GM18907 (cell line): ENCODE measurements around the gene DRD4.
A peak's percentile ranks its signal among the peaks of the same experiment; 100 is the strongest.

ENCODE experiments used
- ATAC-seq: cut with Tn5 transposase; IDR thresholded peaks from one replicate; pipeline ENCODE4 v1.9.1; 2021; ENCODE audit warnings: mild to moderate bottlenecking, moderate library complexity; ENCODE audit not compliant: unreplicated experiment

DRD4 gene

DNA sequence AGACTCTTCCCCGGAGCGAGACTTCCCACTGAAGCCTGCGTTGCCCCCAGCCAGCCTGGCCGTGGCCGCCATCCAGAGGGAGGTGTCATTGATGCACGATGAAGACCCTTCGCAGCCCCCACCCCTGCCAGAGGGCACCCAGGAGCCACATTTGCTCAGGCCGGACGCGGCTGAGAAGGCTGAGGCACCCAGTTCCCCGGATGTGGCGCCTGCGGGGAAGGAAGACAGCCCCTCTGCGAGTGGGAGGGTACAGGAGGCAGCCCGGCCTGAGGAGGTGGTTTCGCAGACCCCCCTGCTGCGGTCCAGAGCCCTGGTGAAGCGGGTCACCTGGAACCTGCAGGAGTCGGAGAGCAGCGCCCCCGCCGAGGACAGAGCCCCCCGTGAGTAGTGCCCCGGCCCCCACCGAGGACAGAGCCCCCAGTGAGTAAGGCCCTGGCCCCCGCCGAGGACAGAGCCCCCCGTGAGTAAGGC lies 27.7 kb upstream of the DRD4 start:
- no peak for ATAC-seq

- ATAC-seq = no peak
These were observed 26.8 kb upstream of the DRD4 start for GRCh38 chr11:610146-610801.

DNA sequence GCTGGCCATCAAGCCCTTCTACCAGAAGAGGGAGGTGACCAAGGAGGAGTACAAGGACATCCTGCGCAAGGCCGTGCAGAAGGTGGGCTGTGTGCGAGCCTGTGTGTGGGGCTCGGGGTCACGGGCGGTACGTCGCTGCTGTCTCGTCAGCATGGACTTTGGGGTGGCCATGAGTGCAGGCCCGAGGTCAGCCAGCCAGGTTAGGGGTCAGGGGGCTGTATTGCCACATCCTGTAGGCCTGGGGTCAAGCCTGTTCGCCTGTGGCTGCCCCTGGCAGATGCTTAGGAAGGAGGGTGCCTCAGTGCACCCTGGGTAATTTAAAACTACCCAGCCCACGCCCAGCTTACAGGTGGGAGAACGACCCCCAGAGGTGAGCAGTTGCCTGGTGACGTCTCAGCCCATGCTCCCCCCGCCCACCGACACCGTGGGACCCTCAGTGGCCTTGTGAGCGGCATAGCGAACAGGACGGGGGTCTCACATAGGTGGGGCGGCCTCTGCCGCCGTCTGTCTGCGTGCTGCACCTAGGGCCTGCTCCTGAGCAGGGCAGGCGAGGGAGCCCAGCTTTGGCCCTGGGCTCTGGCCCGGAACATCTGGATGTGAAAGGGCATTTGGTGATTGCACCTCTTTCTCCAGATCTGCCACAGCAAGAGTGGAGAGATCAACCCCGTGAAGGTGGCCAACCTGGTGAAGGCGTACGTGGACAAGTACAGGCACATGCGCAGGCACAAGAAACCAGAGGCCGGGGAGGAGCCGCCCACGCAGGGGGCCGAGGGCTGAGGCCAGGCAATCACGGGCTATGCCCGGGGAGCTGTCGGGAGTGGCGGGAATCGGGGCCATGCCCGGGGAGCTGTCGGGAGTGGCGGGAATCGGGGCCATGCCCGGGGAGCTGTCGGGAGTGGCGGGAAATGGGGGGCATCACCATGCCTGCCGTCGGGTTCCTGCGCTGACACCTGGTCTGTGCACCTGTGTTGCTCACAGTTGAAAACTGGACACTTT lies 25.8 kb upstream of the DRD4 start:
- ATAC-seq = no peak

GRCh38 chr11:612201-612960 lies 24.7 kb upstream of the DRD4 start:
- no peak for ATAC-seq

DNA sequence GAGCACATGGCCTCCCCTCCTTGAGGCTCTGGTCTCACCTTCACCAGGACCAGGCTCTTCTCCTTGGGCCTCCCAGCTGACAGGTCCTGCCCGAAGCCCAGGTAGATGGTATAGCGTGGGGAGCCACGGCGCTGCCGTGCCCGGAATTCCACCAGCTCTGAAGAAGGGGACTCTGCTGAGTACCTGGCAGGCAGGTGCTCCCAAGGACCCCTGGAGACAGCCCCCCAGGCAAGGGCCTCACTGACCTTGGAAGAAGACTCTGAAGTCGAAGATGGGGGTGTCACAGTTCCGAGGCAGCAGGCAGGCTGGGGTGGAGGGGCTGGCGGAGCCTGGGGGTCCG lies 24.1 kb upstream of the DRD4 start:
- ATAC-seq = no peak

DNA sequence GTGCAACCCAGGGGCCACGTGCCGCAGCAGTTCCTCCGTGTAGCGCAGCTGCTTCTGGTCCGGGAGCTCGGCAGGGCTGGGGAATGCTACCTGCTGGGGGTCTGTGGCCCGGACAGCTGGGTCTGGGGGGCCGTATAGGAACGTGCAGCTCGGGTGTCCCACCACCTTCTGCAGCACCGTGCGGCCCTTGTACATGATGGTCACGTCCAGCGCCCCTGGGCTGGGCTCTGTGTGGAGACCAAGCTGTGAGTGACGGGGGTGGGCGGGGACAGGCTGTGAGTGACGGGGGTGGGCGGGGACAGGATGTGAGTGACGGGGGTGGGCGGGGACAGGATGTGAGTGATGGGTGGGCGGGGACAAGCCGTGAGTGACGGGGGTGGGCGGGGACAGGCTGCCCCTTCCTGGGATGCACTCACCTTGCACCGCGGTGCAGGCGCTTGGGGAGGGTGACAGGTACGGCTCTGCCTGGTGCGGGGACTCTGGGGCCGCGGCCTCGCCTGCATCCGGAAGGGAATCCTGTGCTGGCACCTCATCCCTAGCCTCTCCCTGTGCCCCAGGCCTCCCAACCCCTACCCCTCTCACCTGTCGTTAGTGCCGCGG lies 23.6 kb upstream of the DRD4 start:
- no peak for ATAC-seq

DNA sequence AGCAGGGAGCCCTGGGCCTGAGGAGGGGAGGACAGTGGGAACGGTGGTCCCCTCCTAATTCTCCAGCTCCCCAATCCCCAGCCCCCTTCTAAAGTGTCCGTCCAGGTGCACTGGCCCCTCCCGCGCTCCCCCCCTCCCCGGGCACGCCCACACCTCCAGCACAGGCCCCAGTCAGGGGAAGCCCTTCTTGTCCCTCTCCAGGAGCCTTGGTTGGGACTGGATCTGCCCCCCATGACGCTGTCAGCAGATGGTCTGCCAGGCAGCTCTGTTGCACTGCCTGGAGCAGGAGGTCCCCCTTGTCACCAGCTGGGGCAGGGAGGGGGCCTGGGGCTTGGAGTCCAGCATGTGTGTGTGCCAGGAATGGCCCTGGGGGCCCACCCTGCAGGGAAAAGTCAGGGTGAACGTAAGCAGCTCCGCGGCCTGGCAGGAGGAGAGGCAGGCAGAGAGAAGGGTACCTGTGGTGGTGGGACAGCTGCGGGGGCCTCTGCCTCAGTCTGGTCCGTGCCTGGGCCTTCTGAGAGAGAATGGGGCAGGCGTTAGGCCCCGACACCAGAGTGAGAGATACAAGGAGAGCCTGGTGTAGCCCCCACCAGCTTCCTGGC lies 22.9 kb upstream of the DRD4 start:
- no peak for ATAC-seq

DNA sequence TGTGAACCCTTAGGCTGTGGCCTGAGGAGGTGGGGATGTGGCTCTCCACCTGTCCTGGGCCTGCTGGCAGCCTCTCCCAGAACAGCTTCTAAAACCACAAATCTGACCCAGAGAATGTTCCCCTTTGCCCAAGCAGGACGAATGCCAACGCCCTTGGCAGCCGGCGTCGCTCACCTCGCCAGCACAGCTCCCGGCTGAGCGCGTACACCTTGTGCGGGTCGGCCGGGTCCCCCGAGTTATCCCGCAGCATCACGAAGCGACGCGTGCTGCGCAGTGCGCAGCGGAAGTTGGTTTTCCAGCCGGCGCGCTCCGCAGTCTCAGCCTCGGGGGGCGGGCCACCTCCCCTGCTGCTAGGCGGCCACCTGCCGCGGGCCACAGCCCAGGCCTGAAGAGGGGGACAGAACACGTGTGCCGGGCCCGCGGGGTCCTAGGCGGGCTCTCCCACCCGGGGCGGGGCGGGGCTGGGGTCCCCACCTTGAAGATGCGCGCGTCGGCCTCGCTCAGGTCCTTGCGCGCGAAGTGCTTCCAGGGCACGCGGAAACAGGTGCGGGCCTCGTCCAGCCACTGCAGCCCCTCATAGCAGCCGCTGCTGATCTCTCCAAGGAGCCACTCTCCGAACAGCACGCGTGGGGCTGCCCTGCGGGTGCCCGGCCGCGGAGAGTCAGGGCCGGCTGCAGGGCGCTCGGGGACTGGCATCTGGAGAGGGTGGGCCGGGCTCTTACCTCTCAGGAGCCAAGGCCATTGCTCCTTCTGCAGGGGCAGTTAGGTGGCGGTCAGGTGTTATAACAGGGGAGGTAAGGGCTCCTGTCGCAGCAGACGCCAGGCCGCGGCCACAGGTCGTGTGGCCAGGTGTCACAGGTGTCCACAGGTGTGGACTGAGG lies 22.2 kb upstream of the DRD4 start:
- no peak for ATAC-seq

DNA sequence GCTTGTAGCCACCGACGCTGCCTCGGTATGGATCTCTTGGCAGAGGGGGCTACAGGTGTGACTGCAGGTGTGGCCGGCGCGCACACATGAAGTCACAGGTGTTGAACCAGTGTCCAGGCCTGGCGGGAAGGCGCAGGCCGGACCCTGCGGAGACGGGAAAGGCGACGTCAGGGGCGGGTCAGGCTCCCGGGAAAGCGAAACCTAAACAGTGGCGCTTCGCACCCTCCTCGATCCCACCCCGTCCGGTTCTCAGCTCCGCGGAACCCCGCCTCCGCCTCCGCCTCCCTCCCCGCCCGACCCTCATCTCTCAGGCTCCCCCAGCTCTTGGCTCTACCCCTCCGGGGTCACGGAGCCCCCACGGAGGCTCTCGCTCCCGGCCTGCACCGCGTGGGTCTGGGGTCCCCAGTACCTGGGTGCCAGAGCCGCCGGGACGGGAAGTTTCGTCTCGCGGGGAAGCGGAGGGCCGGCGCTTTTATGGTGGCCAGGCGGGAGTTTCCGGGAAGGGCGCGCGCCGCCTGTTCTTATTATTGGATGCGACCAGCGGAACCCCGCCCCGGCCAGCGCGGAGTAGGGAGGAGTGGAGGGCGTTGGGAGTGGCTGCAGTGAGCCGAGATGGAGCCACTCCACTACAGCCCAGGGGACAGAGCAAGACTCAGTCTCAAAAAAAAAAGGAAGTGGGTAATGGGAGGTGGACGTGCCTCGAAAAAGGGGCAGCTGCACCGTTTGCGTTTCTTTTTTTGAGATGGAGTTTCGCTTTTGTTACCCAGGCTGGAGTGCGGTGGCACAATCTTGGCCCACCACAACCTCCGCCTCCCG lies 21.4 kb upstream of the DRD4 start, which contains the start of gene IRF7:
Gene IRF7 (minus strand): TSS at position 447 of the 816 bp plus-strand sequence. CDS start 586 bp downstream, outside the sequence.
- peak; percentile 79 for ATAC-seq

DNA sequence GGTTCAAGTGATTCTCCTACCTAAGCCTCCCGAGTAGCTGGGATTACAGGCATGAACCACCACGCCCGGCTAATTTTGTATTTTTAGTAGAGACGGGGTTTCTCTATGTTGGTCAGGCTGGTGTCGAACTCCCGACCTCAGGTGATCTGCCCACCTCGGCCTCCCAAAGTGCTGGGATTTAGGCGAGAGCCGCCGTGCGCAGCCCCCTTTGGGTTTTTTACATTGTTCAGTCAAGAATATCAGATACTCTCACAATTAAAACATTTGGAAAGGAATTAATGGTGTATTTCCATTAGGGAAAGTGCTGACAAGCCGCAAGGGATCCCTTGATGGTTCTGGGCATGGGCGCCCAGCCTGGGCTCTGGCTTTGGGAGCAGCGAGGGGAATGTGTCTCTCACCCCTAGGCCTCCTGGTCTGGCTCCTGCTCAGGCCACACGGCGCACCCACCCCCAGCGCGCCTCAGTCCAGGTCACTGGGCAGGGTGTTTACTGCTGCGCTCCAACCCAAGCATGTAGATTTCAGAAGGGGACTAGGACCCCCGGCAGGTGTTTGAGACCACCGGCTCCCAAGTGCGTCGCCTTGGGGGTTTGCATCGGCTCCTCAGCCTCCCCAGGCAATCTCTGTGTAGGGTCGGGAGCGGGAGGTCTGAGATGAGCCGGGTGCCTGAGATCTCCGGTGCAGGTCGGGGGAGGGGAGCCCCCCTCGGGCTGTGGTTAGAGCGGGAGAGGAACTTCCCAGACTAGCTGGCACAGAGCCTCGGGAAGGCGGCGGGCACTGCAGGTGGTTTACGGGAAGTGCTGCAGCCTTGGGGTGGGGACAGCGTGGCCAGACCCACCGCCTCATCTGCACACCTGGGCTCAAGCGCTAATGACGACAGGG lies 20.5 kb upstream of the DRD4 start:
- ATAC-seq = no peak

GRCh38 chr11:617199-617911 lies 19.7 kb upstream of the DRD4 start:
- no peak for ATAC-seq

DNA sequence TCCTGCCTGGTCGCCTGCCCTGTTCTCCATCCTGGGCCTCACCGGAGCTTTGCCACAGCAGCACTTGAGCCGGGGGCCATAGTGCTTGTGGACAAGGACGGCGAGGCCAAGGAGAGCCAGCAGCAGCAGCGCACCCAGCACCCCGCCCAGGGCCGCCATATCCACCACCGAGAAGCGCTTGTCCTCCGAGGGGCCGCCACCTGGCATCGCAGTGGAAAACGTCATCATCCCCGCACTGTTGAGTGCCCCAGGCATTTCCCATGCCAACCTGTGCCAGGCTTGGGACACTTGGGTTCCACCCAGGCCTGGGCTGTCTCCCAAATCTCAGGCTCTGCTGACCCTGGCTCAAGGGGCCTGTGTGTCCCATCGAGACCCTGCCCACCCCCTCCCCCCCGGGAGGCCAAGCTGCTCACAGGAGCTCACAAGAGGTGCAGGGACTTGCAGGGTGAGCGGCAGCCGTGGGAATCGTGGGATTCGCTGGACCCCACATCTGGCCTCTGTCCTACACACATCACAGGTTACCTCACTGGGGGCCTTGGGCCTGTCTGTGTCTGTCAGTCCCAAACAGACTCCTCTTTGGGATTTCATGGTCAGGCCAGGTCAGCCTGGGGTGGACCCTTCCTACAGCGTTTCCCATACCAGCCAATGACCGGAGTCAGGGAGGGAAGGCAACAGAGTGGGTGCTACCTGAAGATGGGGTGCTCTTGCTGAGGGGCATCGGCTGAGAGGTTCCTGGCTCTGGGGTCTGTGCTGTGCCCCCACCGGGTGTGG lies 19.0 kb upstream of the DRD4 start:
- ATAC-seq = no peak

DNA sequence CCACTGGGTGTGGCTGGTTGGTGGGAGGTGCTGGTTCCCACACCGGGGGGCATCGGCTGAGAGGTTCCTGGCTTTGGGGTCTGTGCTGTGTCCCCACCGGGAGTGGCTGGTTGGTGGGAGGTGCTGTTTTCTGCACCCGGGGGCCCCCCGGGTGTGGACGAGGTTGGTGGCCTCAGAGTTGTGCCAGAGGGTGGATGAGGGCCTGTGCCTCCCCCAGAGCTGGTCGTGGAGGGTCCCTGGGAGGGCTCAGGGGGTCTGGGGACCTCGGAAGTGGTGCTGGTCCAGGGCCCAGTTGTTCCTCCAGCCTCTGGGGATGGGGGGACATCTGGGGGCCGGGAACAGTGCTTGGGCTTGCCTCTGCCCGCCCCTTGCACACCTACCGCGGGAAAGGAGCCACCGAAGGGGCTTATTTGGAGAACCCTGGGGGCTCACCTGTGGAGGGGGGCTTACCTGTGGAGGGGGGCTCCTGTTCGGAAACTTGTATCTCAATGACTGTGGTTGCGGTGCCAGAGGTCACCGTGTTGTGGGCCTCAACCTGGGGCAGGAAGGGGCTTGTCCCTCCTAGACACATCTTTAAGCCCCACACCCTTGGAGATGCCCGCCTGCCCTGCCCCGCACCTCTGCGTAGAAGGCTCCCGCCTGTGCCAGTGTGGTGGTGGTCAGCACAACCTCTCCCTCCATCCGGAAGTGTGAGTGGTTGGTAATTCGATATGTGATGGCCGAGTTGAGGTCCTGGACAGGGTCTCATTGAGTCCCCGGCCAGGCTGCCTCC lies 18.0 kb upstream of the DRD4 start:
- no peak for ATAC-seq

- no peak for ATAC-seq
These were observed 17.4 kb upstream of the DRD4 start for GRCh38 chr11:619628-620050.

DNA sequence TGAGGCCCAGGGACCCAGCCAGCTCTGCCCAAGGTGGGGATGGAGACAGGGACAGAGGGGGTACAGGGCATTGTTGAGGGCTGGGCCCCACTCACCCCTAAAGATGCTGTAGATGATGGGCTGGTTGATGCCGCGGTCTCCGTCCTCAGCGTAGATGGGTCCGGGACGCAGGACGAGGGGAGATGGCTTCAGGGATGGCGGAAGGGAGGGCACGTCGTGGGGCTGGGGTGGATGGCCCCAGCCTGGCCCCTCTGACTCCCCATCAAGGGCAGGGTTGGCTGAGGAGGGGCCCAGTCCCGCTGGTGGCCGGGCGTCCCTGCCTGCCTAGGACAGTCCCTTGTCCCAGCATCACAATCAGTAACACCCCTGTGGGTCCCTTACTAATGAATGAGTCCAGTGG lies 16.9 kb upstream of the DRD4 start:
- no peak for ATAC-seq
